Activated T-cell treated with anti-CD3 and anti-CD28 coated beads for 48 hours (primary cell): Measurements from ENCODE around the gene APCDD1L.

Experiments
- DNase-seq: peaks from one replicate; pipeline ENCODE4 v3.0.0-alpha.2; 2020; ENCODE audit warnings: low read depth

The APCDD1L gene

DNA sequence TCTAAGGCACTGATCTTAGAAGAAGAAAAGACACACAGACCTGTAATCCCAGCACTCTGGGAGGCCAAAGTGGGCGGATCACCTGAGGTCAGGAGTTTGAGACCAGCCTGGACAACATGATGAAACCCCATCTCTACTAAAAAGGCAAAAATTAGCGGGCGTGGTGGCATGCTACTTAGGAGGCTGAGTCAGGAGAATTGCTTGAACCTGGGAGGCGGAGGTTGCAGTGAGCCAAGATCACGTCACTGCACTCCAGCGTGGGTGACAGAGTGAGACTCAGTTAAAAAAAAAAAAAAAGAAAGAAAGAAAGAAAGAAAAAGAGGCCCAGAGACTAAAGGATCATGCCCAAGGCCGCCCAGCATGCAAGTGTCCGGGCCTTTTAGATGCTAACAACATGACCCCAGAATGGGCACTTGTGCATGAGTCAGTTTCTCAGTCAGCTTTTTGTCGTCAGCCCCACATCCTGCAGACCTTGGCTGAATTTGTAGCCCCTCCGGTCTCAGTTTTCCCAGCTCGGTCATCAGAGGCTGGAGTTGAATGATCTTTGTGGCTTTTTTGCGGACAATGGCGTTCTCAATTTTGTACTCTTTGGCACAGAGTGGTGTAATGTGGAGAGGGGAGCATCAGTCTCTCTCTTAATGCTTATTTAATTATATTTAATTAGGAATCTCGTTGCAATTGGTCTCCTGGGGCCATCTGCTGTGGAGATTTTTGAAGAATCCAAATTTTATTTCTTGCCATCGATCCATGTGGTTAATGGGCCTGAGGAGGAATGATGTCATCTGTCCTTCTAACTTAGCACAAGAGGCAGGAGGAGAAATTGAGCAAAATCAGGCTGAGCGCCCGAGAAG is 30.6 kb upstream of the APCDD1L start:
- DNase-seq = no peak

DNA sequence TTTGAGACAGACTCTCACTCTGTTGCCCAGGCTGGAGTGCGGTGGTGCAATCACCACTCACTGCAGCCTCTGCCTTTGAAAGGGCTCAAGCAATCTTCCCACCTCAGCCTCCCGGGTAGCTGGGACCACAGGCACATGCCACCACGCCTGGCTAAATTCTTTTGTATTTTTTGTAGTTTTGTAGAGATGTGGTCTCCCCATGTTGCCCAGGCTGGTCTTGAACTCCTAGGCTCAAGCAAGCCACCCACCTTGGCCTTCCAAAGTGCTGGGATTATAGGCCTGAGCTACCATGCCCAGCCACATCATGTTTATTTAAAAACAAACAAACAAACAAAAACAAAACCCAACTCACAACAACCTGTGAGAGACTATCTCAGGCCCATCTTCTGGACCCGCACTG is 29.7 kb upstream of the APCDD1L start:
- no peak for DNase-seq

DNA sequence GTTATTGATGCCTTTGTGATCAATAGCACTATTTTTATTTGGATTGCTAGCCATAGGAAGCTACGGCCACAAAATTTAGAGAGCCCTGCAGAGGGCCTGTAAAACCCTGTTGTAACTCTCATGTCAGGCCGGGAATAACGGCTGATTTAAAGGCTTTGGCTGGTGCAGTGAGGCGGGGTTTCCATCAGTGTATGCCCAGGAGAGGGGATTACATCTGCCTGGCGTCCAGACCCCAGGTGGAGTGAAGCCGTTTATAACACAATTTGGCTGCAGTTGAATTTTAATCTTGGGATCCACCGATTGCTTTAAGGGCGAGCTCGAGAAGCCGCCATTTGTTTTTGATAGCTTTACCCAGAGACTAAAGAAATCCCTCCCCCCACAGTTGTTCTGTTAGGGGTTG is 29.1 kb upstream of the APCDD1L start:
- DNase-seq = no peak

DNA sequence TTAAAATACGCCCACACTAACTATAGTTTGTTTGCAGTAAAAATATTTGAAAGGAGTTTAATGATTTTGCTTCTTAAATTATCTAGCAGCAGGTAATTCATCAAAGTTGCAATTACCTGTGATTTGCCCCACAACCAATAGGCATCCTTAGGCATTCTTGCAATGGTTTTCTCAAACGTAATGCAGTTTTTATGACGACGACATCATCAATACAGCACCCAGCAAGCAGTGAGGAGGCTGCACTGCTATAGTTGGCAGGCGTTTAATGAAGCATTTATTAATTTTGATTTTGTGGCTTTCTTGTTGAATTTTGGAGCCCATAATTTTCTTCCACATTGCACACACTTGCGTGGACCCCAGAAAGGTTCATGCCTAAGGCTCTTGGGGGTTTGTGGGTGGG is 28.1 kb upstream of the APCDD1L start:
- no peak for DNase-seq

DNA sequence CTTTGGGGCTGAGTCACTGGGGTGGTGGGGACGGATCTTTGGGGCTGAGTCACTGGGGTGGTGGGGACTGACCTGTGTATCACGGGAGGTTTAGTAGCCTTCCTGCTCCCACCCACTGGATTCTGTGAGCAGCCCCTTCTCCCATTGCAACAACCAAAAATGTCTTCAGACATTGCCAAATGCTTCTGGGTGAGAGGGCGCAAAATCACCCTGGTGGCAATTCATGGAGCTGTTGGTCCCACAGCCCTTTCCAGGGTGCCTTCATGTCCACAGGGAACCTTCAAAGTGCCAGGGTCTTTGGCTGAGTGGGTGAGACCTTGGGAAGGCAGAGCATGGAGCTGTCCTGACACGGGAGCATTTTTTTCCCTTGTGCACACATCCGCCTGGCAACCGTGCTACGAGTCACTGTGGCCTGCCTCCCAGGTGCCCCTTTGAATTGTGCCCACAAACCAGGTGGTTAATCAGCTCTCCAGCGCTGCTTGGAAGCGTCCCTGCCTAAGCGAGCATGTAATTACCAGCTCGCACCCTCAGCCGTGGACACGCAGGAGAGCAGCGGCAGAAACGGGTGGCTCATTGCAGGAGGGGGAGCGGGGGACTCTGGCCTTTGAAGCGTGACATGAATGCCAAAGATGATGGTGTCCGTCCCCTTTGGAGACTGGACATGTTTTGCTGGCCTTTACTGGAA is 27.4 kb upstream of the APCDD1L start:
- peak; percentile 12 for DNase-seq

DNA sequence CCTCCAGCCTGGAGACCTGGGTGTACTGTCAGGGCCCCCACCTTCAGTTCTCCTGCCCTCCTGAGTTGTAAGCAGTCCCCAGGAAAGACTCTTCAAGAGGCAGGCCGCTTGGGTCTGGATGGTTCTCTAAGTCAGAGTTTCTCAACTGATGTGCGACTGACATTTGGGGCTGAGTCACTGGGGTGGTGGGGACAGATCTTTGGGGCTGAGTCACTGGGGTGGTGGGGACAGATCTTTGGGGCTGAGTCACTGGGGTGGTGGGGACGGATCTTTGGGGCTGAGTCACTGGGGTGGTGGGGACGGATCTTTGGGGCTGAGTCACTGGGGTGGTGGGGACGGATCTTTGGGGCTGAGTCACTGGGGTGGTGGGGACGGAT is 26.8 kb upstream of the APCDD1L start:
- peak; percentile 37 for DNase-seq

DNA sequence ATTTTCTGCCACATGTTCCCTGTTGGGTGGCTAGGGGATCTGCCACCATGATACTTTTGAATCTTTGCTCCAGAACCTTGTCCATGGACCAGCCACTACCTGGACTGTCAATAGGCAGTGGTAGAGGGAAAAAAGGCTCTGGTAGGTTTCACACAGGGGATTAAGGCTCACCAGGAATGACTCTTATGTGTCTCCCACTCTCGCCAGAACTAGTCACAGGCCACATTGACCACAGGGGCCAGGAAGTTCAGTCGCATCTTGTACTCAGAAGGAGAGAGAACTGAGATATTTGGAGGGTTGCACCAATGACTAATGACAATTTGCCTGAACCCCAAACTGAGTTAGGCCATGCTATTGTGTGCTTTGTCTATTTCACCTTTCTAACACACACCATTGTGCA is 23.6 kb upstream of the APCDD1L start:
- no peak for DNase-seq

DNA sequence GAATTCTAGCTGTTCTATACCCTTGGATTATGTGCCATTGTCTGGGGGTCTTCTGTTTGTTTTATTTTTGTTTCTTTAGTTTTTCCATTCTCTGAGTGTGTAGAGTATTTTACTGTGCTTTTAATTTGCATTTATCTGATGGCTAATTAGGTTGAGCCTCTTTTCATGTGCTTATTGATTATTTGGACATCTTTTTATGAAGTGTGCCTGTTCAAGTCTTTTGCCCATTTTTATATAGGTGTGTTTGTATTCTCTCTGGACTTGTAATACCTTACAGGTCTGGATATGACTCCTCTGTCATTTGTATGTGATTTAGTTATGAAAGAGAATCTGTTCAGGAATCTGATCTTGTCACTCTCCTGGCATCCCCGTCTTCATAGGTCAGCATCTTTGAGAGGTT is 22.6 kb upstream of the APCDD1L start:
- DNase-seq = no peak

DNA sequence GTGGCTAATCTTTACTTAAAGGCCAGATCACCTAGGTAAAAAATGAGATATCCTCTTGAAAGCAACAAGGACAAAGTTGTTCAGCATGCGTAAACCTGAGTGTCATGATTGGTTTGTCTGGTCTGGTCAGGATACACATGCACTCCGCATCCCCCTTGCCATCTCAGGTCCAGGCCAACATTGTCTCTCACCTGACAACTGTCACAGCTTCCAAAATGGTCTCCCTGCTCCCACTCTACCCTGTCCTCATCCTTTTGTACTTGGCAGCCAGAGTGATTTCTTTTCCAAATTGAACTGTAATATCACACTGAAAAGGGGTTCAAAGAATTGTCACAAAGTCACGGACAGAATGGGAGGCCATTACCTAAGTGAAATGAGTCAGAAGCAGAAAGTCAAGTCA is 21.1 kb upstream of the APCDD1L start:
- no peak for DNase-seq

DNA sequence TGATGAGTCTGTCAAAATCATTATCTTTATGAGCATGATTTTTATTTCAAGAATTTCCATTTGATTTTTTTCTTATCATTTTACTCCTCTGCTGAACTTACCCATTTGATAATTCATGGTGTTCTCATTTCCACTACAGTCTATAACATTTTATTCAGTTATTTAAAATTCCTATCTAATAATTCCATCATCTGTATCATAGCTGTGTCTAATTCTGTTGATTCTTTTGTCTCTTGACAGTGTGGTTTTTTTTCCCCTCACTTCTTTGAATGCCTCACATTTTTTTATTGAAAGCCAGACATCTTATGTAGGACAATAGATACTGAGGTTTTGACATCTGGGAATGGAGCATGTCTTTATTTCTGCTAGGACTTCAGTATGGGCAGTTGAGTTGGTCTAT is 16.5 kb upstream of the APCDD1L start:
- DNase-seq = no peak

DNA sequence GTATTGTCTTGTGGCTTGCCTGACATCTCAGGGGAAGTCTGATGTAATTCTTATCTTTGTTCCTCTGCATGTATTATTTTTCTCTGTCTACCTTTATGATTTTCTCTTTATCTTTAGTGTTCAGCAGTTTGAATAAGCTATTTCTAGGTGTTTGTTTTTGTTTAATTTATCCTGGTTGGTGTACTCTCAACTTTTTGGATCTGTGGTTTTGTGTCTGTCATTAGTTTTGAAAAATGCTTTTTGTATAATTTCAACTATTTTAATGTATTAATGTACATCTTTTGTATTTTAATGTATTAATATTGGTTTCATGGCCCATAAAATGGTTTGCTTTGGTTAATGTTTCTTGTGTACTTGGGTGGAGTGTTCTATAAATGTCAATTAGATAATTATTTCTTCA is 15.9 kb upstream of the APCDD1L start:
- no peak for DNase-seq

DNA sequence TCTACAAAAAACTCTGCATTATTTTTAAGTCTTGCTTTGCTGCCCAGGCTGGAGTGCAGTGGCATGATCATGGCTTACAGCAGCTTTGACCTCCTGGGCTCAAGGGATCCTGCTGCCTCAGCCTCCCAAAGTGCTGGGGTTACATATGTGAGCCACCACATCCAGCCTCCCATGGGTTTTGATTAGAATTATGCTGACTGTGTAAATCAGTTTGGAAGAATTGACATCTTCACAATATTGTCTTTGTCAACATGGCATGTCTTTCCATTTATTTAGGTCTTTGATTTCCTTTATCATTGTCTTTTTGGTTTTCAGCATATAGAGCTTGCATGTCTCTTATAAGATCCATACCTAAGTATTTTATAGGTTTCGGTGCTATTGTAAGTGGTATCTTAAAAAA is 13.2 kb upstream of the APCDD1L start:
- DNase-seq = no peak

DNA sequence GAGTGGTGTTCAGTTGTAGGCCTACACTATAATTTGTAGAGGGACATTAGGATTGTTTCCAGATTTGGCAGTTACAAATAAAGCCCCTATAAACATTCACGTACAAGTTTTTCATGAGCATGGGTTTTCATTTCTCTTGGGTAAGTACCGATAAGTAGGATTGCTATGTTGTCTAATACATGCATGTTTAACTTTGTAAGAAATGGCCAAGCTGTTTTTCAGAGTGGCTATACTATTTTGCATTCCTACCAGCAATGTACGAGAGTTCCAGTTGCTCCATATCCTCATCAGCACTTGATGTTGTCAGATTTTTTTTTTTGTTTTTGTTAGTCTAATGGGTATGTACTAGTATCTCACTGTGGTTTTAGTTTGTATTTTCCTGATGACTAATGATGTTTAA is 11.2 kb upstream of the APCDD1L start:
- no peak for DNase-seq

DNA sequence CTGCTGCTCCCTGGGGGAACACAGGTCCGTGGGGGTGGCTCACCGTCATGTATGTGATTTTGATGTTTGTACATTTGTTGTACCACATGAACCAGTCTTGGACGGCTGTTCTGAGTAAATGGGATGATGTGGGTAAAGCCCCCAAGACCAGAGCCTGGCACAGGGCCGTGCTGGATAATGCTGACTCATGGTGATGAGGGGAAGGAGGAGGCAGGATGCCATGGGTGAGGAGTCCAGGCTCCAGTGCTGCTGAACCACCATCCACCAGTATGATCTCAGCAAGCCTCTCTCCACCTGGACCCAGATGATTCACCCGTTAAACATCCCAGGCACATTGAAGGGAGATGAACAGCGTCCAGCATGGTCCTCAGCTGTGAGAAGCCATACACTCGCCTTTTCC is 9.6 kb upstream of the APCDD1L start:
- no peak for DNase-seq

DNA sequence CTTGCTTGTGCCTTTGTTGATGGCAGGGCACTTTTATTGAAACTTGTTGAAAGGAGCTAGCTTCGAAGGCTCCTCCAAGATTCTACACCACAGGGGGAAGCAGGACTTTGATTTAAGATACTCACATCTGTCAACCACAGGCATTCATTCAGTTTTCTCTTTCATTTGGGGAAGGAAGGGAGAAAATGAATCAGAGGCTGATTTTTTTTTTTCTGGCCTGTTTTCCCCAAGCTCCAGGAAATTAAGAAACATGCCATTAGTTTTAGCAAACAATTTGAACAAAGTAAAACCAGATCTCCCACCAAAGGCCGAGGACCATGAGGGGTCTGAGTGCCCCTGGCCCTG is 8.7 kb upstream of the APCDD1L start:
- DNase-seq = no peak

DNA sequence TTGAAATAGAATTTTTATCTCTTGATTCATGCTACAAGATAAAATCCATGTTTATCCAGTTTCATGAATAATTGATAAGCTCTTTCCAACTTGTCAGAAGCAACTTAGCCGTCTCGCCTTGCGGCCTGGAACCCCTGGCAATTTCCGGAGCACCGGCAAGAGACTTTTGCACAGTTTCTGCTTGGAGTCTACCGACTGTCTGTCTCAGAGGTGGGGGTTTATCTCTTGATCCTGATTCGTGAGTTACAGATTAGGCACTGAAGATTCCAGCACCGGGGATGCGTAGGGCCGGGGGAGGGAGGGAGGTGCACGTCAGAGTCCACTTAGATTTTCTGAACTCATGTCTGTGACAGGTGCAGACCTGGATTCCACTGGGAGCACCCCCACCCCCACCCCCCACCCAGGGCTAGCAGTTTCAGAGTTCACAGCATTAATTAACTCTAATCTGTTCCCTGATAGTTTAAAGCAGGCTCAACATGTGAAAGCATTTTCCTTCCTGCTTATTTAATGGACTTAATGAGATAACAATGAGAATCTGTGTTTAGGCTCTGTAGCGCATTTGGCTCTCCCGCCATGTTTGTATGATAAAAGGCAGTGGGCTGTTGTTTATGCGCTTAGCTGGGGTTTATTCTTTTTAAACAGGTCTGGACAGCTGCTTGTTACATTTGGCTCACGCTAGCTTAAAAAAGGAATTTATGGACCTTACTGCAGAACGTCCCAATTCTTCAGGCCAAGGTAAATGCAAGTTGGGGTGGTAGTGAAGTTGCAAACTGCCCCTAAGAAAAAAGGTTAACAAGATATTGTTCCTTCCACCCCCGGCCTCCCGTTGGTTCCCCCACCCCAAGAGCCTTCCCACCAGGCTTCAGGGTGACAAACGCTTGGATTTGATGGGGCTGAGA is 8.1 kb upstream of the APCDD1L start:
- DNase-seq = no peak

DNA sequence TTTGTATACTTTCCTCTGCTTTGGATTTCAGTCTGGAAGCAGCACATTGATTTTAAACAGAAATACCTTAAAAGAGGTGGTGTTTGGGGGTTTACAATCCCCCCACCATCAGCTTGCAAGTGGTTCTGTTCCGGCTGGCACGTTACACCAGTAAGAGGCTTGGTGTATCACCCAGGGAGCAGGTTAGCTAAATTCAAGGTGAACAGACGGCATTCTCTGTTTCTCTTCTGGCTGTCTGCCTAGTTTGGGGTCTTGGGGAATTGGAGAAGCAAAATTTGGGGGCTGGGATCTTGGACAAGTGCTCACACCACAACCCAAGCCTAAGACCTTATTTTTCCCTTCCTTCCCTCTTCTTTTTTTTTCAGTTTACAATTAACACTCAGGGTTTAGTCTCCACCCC is 7.5 kb upstream of the APCDD1L start:
- no peak for DNase-seq

DNA sequence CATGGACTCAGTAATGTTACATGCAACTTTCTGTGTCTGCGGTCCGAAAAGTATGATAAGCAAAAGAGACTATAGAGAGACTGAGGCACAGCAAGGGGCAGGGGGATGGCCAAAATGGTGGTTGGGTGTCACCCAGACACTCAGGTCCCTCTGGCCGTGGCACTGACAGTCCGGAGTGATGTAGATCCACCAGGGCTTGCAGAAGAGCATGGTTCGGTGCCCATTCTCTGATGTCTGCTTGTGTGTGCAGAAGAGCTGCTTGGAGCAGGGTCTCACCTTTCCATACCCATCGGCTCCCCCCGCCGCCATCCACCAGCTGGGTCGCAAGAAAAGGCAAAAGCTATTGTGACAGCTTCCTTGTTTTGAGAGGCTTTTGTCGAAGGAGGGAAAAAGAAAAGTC is 6.6 kb upstream of the APCDD1L start:
- DNase-seq = no peak

DNA sequence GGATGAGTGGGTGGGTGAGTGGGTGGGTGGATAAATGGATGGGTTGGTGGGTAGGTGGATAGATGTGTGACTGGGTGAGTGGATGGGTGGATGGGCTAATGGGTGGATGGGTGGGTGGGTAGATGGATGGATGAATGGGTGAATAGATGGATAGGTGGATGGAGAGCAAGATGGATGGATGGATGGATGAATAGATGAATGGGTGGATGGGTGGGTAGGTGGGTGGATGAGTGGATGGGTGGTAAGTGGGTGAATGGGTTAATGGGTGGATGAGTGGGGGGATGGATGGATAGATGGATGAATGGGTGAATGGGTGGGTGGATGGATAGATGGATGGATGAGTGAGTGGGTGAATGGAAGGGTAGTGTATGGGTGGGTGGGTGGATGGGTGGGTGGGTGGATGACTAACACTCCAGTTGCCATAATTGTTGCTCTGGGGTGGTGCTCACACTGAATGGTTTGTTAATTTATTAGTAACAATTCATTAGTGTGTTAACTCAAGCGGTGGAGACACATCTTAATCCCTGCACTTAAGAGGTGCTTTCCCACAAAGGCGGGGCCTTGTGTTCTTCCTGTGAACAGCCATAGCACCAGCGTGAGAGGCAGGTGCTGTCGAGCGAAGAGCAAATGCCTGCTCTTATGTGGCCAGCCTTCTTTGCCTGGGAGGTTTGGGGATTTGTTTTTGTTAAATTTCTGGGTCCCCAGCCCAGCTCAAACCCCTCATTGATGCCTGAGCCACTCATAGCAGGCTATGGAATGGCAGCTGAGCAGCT is 4.9 kb upstream of the APCDD1L start:
- no peak for DNase-seq

DNA sequence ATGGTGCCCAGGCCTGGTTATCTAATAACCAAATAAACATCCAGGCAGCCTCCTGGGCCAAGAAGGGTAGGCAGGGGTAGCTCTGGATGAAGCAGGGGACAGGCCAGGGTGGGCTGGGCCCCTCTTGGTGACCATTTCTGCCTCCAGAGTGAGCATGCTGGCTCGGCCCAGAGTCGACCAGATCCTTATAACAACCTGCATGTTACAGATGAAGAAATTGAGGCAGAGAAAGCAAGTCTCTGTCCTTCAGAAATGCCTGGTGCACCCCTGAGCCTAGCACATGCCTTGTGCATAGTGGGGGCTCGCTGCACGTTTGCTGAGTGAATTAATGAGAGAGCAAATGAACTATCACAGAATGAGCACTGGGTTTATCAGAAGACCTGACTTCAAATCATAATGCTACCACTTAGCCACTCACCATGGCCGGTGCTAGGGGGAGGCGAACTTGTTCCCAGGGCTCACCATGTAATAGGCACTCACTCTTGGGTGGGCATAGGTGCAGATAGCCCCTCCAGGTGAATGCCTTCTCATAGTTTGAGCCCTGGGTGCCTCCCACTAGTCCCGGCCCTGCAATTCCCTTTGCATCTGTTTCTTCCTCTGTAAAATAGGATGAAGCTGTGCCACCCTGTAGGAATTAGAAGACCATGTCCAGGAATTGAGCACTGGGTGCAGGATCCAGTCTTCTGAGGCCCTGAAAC is 3.8 kb upstream of the APCDD1L start:
- no peak for DNase-seq

DNA sequence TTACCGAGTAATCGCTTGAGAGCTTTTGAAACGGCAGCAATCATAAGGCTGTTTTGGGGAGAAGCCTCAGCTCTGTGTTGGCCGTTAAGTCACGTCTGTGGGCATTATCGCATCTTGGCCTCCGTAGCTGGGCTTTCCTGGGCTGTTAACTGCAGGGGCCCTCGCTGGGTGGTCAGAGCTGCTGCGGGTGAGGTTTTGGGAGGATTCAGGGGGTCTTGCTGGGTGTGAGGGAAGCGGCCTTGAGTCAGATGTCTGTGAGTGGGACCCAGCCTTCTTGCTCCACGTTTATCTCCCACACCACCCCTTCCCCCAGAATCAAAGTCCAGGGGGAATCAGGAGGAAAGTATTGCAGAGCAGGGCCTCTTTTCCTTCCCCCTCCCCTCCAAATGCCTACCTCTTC is 3.2 kb upstream of the APCDD1L start:
- no peak for DNase-seq
